ENCODE measurements around the gene NPRL2. TPM values are rescaled to one million over a fixed set of nuclear protein-coding genes. Genes with fewer than 3 reads are reported as not detected.

NPRL2 gene
- total and polyA plus RNA-seq, 2 of the 13 experiments (the other 11 are each of a cell fraction or from before 2014, with no cell fraction given), result 30.6 to 51.4 TPM

DNA sequence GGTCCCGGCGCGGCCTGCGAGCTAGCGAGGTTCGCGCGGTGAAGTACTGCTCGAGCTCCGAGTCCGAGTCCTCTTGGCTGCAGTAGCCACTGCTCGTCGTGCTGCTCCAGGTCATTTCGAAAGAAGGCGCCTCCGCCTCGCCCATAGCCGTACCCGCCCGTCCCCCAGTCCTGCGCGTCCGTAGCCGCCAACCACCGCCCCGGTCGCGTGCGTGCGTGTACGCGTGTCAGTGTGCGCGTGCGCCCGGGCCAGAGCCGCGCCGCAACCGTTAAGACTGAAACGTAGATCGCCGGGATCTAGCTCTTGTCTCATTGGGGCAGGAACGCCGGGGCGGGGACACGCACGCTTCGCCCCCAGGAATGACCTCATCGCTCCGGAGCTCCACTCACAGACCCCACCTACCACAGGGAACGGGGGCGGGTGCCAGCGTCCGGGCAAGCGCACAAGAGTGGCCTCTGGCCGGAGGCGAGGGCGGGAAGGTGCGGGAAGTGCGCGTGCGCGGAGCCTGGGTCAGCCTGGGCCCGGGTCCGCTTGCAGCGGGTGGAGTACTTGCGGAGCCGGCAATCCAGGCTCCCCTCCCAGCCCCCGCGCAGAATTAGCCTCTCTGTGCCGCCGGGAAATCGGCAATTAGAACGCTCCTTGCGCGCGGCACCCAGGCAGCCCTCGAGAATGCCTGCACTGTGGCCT is 13.3 kb downstream of the NPRL2 start (continued):
- TF ChIP-seq, protein P1, sequence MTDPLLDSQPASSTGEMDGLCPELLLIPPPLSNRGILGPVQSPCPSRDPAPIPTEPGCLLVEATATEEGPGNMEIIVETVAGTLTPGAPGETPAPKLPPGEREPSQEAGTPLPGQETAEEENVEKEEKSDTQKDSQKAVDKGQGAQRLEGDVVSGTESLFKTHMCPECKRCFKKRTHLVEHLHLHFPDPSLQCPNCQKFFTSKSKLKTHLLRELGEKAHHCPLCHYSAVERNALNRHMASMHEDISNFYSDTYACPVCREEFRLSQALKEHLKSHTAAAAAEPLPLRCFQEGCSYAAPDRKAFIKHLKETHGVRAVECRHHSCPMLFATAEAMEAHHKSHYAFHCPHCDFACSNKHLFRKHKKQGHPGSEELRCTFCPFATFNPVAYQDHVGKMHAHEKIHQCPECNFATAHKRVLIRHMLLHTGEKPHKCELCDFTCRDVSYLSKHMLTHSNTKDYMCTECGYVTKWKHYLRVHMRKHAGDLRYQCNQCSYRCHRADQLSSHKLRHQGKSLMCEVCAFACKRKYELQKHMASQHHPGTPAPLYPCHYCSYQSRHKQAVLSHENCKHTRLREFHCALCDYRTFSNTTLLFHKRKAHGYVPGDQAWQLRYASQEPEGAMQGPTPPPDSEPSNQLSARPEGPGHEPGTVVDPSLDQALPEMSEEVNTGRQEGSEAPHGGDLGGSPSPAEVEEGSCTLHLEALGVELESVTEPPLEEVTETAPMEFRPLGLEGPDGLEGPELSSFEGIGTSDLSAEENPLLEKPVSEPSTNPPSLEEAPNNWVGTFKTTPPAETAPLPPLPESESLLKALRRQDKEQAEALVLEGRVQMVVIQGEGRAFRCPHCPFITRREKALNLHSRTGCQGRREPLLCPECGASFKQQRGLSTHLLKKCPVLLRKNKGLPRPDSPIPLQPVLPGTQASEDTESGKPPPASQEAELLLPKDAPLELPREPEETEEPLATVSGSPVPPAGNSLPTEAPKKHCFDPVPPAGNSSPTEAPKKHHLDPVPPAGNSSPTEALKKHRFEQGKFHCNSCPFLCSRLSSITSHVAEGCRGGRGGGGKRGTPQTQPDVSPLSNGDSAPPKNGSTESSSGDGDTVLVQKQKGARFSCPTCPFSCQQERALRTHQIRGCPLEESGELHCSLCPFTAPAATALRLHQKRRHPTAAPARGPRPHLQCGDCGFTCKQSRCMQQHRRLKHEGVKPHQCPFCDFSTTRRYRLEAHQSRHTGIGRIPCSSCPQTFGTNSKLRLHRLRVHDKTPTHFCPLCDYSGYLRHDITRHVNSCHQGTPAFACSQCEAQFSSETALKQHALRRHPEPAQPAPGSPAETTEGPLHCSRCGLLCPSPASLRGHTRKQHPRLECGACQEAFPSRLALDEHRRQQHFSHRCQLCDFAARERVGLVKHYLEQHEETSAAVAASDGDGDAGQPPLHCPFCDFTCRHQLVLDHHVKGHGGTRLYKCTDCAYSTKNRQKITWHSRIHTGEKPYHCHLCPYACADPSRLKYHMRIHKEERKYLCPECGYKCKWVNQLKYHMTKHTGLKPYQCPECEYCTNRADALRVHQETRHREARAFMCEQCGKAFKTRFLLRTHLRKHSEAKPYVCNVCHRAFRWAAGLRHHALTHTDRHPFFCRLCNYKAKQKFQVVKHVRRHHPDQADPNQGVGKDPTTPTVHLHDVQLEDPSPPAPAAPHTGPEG (CRISPR knock-in tag; IDR thresholded peaks at IDR 0.05), result 0 out of 2 replicates have a peak, but pooled peaks have one; percentile 6
- 0 out of 2 replicates have a peak, but pooled peaks have one; percentile 19 for TF ChIP-seq RFXAP (CRISPR knock-in tag; IDR thresholded peaks at IDR 0.05; ENCODE audit: borderline replicate concordance)
- TF ChIP-seq ZNF232 (CRISPR knock-in tag; IDR thresholded peaks at IDR 0.05; ENCODE audit: borderline replicate concordance), result no peak
- TF ChIP-seq NFKB2 (CRISPR knock-in tag; IDR thresholded peaks at IDR 0.05; ENCODE audit: borderline replicate concordance), result peak; percentile 92; the same call in 1 of the 2 replicates
- peak; percentile 34 for TF ChIP-seq PHF5A (CRISPR knock-in tag; IDR thresholded peaks at IDR 0.05; ENCODE audit: low read depth, unreplicated experiment)
- peak; percentile 51; the same call in 1 of the 2 replicates for TF ChIP-seq SP2 (CRISPR knock-in tag; IDR thresholded peaks at IDR 0.05)
- TF ChIP-seq PRMT3 (CRISPR knock-in tag; IDR thresholded peaks at IDR 0.05; ENCODE audit: borderline replicate concordance, low read depth), result no peak; the same call in 1 of the 2 replicates
- TF ChIP-seq, protein P2, sequence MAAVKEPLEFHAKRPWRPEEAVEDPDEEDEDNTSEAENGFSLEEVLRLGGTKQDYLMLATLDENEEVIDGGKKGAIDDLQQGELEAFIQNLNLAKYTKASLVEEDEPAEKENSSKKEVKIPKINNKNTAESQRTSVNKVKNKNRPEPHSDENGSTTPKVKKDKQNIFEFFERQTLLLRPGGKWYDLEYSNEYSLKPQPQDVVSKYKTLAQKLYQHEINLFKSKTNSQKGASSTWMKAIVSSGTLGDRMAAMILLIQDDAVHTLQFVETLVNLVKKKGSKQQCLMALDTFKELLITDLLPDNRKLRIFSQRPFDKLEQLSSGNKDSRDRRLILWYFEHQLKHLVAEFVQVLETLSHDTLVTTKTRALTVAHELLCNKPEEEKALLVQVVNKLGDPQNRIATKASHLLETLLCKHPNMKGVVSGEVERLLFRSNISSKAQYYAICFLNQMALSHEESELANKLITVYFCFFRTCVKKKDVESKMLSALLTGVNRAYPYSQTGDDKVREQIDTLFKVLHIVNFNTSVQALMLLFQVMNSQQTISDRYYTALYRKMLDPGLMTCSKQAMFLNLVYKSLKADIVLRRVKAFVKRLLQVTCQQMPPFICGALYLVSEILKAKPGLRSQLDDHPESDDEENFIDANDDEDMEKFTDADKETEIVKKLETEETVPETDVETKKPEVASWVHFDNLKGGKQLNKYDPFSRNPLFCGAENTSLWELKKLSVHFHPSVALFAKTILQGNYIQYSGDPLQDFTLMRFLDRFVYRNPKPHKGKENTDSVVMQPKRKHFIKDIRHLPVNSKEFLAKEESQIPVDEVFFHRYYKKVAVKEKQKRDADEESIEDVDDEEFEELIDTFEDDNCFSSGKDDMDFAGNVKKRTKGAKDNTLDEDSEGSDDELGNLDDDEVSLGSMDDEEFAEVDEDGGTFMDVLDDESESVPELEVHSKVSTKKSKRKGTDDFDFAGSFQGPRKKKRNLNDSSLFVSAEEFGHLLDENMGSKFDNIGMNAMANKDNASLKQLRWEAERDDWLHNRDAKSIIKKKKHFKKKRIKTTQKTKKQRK (IDR thresholded peaks at IDR 0.05; ENCODE audit: low read length), result no peak
- no peak for TF ChIP-seq ZNF670 (CRISPR knock-in tag; IDR thresholded peaks at IDR 0.05; ENCODE audit: borderline replicate concordance)
- TF ChIP-seq GABPA (IDR thresholded peaks at IDR 0.05; ENCODE audit: low read depth, low read length), result no peak
- peak; percentile 27; the same call in 1 of the 2 replicates for TF ChIP-seq GABPA (CRISPR knock-in tag; IDR thresholded peaks at IDR 0.05; ENCODE audit: low read depth)
- no peak for TF ChIP-seq U2AF1 (optimal IDR thresholded peaks at IDR 0.05; ENCODE audit: low read depth, low read length)
- TF ChIP-seq ZBTB42 (CRISPR knock-in tag; IDR thresholded peaks at IDR 0.05), result peak; percentile 81; the same call in 1 of the 2 replicates
- TF ChIP-seq ZNF20 (CRISPR knock-in tag; IDR thresholded peaks at IDR 0.05), result no peak
- TF ChIP-seq SOX6 (IDR thresholded peaks at IDR 0.05), result no peak
- peak; percentile 66; the same call in 1 of the 2 replicates for TF ChIP-seq SOX6 (CRISPR knock-in tag; IDR thresholded peaks at IDR 0.05)
- TF ChIP-seq ZFP90 (CRISPR knock-in tag; IDR thresholded peaks at IDR 0.05; ENCODE audit: borderline replicate concordance), result peak; percentile 63; the same call in 1 of the 2 replicates
- TF ChIP-seq ZNF30 (CRISPR knock-in tag; IDR thresholded peaks at IDR 0.05), result peak; percentile 52; the same call in 1 of the 2 replicates

All from HepG2 (cell line).